HFFc6 (cell line): ENCODE results near the gene SURF2. TPM values are rescaled to one million over a fixed set of nuclear protein-coding genes. Genes with fewer than 3 reads are reported as not detected.
"Not testable (repeated sequence)": the region's sequence is repeated elsewhere in the genome, so short reads cannot be mapped to it uniquely, and the experiment has no call there.

ENCODE experiments used
- DNase-seq: peaks from one replicate; pipeline ENCODE4 v3.0.0-alpha.2; 2018
- H3K27ac Mint-ChIP-seq: 2 replicates; pipeline ENCODE4 v1.8.0; 2020; ENCODE audit warnings: mild to moderate bottlenecking, mixed read lengths
- H3K27me3 Mint-ChIP-seq: 2 replicates; pipeline ENCODE4 v1.8.0; 2021; ENCODE audit warnings: mild to moderate bottlenecking, moderate library complexity, mixed read lengths; ENCODE audit not compliant: insufficient read depth
- H3K36me3 Mint-ChIP-seq: 2 replicates; pipeline ENCODE4 v1.8.0; 2021; ENCODE audit warnings: low read depth, mixed read lengths
- H3K4me1 Mint-ChIP-seq: 2 replicates; pipeline ENCODE4 v1.8.0; 2020; ENCODE audit warnings: low read depth, mixed read lengths
- H3K4me3 Mint-ChIP-seq: 2 replicates; pipeline ENCODE4 v1.8.0; 2020; ENCODE audit warnings: mild to moderate bottlenecking, moderate library complexity, mixed read lengths
- H3K9me3 Mint-ChIP-seq: 2 replicates; pipeline ENCODE4 v1.8.0; 2020; ENCODE audit warnings: mild to moderate bottlenecking, mixed read lengths
- CTCF ChIP-seq: fragments of 200-600 bp; sonication (generic); IDR thresholded peaks from 2 replicates; pipeline ENCODE4 v1.5.0; 2021; ENCODE audit warnings: antibody characterized with exemption, mild to moderate bottlenecking
- total RNA-seq, 6 experiments: library from RNA; stranded (reverse); fragmentation: NEBNext Ultra II Directional; extraction: Animal tissue kit (Norgen Biotek cat#: 25700); gene quantifications; 2 replicates in 1 of 6; 3 replicates in 5 of 6; pipeline ENCODE4 v1.2.3, GENCODE V29; 2021

The SURF2 gene
- total RNA-seq, 6 experiments from 2014 or later = 16.6 to 20.9 (median 18.2) TPM

GRCh38 chr9:133329306-133330156 is 26.8 kb upstream of the SURF2 start:
- peaks cover 22% of the 10 kb centered on the region for H3K36me3 Mint-ChIP-seq
- H3K27ac Mint-ChIP-seq, H3K4me3 Mint-ChIP-seq, H3K27me3 Mint-ChIP-seq, H3K4me1 Mint-ChIP-seq, DNase-seq, H3K9me3 Mint-ChIP-seq: not testable (repeated sequence)
- TF ChIP-seq CTCF = peak; percentile 81

- H3K4me3 Mint-ChIP-seq = no peak overlapping the region
- no peak overlapping the region for H3K27ac Mint-ChIP-seq
- no peaks in the 10 kb centered on the region for H3K9me3 Mint-ChIP-seq
- peaks cover 7% of the 10 kb centered on the region for H3K4me1 Mint-ChIP-seq
- peaks cover 31% of the 10 kb centered on the region for H3K36me3 Mint-ChIP-seq
- TF ChIP-seq CTCF = no peak
- DNase-seq = no peak
- peaks cover 4% of the 10 kb centered on the region for H3K27me3 Mint-ChIP-seq
These were observed 25.1 kb upstream of the SURF2 start for GRCh38 chr9:133331221-133331620.

- DNase-seq = no peak
- H3K27me3 Mint-ChIP-seq = peaks cover 4% of the 10 kb centered on the region
- H3K36me3 Mint-ChIP-seq = peaks cover 31% of the 10 kb centered on the region
- H3K27ac Mint-ChIP-seq = no peak overlapping the region
- no peak for TF ChIP-seq CTCF
- peaks cover 7% of the 10 kb centered on the region for H3K4me1 Mint-ChIP-seq
- H3K9me3 Mint-ChIP-seq = no peaks in the 10 kb centered on the region
- H3K4me3 Mint-ChIP-seq = no peak overlapping the region
These were observed 24.5 kb upstream of the SURF2 start for GRCh38 chr9:133331641-133332380.

- Mint-ChIP-seq H3K27me3 (peaks cover 4% of the 10 kb centered on the region), H3K9me3 (no peaks in the 10 kb centered on the region), H3K4me1 (peaks cover 7% of the 10 kb centered on the region), H3K27ac (no peak overlapping the region), H3K4me3 (no peak overlapping the region), H3K36me3 (peaks cover 31% of the 10 kb centered on the region)
- DNase-seq = no peak
- no peak for TF ChIP-seq CTCF
These were observed 24.0 kb upstream of the SURF2 start for GRCh38 chr9:133332381-133332730.

- Mint-ChIP-seq H3K9me3 (no peaks in the 10 kb centered on the region), H3K36me3 (peaks cover 31% of the 10 kb centered on the region), H3K27me3 (peaks cover 4% of the 10 kb centered on the region), H3K4me3 (no peak overlapping the region), H3K4me1 (peaks cover 7% of the 10 kb centered on the region), H3K27ac (no peak overlapping the region)
- DNase-seq = no peak
- no peak for TF ChIP-seq CTCF
These were observed 23.3 kb upstream of the SURF2 start for GRCh38 chr9:133333011-133333410.
